ENCODE measurements around the gene NINJ1.
"Not testable (repeated sequence)": the region's sequence is repeated elsewhere in the genome, so short reads cannot be mapped to it uniquely, and the experiment has no call there.

The NINJ1 gene

GRCh38 chr9:93161786-93162562 lies 27.9 kb upstream of the NINJ1 start:
- H3K4me3 ChIP-seq (ENCODE audit: low read depth, low read length): no peak overlapping the region

GRCh38 chr9:93159601-93160471 lies 25.8 kb upstream of the NINJ1 start:
- peak; percentile 40 for DNase-seq (ENCODE audit: low read depth)

More at GRCh38 chr9:93161786-93162562, 27.9 kb upstream of the NINJ1 start:
- no peak for DNase-seq (ENCODE audit: low read depth)

GRCh38 chr9:93156475-93157008 lies 22.5 kb upstream of the NINJ1 start:
- DNase-seq (ENCODE audit: low read depth): no peak
- no peak overlapping the region for H3K4me3 ChIP-seq (ENCODE audit: low read depth, low read length)

More at GRCh38 chr9:93159601-93160471, 25.8 kb upstream of the NINJ1 start:
- no peak overlapping the region for H3K4me3 ChIP-seq (ENCODE audit: low read depth, low read length)

- DNase-seq (ENCODE audit: low read depth): no peak
- H3K4me3 ChIP-seq (ENCODE audit: low read depth, low read length): no peak overlapping the region
These were observed 21.8 kb upstream of the NINJ1 start for GRCh38 chr9:93155716-93156474.

GRCh38 chr9:93154293-93154903 lies 20.3 kb upstream of the NINJ1 start:
- H3K4me3 ChIP-seq (ENCODE audit: low read depth, low read length): no peak overlapping the region
- DNase-seq (ENCODE audit: low read depth): no peak

GRCh38 chr9:93151097-93151784 lies 17.2 kb upstream of the NINJ1 start:
- no peak overlapping the region for H3K4me3 ChIP-seq (ENCODE audit: low read depth, low read length)
- no peak for DNase-seq (ENCODE audit: low read depth)

- no peak overlapping the region for H3K4me3 ChIP-seq (ENCODE audit: low read depth, low read length)
- DNase-seq (ENCODE audit: low read depth): no peak
These were observed 15.3 kb upstream of the NINJ1 start for GRCh38 chr9:93149361-93149760.

GRCh38 chr9:93148721-93149120 lies 14.7 kb upstream of the NINJ1 start:
- H3K4me3 ChIP-seq (ENCODE audit: low read depth, low read length): no peak overlapping the region
- no peak for DNase-seq (ENCODE audit: low read depth)

GRCh38 chr9:93147632-93148031 lies 13.6 kb upstream of the NINJ1 start:
- no peak overlapping the region for H3K4me3 ChIP-seq (ENCODE audit: low read depth, low read length)
- DNase-seq (ENCODE audit: low read depth): no peak

GRCh38 chr9:93146696-93147095 lies 12.6 kb upstream of the NINJ1 start:
- not testable (repeated sequence) for DNase-seq (ENCODE audit: low read depth); H3K4me3 ChIP-seq (ENCODE audit: low read depth, low read length)

- no peak overlapping the region for H3K4me3 ChIP-seq (ENCODE audit: low read depth, low read length)
- no peak for DNase-seq (ENCODE audit: low read depth)
These were observed 9.9 kb upstream of the NINJ1 start for GRCh38 chr9:93143830-93144530.

GRCh38 chr9:93141771-93142483 lies 7.9 kb upstream of the NINJ1 start:
- H3K4me3 ChIP-seq (ENCODE audit: low read depth, low read length): no peak overlapping the region
- no peak for DNase-seq (ENCODE audit: low read depth)

- DNase-seq (ENCODE audit: low read depth): no peak
- no peak overlapping the region for H3K4me3 ChIP-seq (ENCODE audit: low read depth, low read length)
These were observed 5.5 kb upstream of the NINJ1 start for GRCh38 chr9:93139365-93140182.

- DNase-seq (ENCODE audit: low read depth): no peak
- no peak overlapping the region for H3K4me3 ChIP-seq (ENCODE audit: low read depth, low read length)
These were observed 4.2 kb upstream of the NINJ1 start for GRCh38 chr9:93138171-93138764.

GRCh38 chr9:93137362-93137761 lies 3.3 kb upstream of the NINJ1 start:
- DNase-seq (ENCODE audit: low read depth): no peak
- no peak overlapping the region for H3K4me3 ChIP-seq (ENCODE audit: low read depth, low read length)

GRCh38 chr9:93136011-93136440 lies 2.0 kb upstream of the NINJ1 start:
- DNase-seq (ENCODE audit: low read depth): no peak
- no peak overlapping the region for H3K4me3 ChIP-seq (ENCODE audit: low read depth, low read length)
